GM21447 (cell line): ENCODE data around the gene WWTR1.

Experiments
- ATAC-seq: cut with Tn5 transposase; IDR thresholded peaks from one replicate; pipeline ENCODE4 v1.9.1; 2021; ENCODE audit not compliant: unreplicated experiment

WWTR1 gene

GRCh38 chr3:149475451-149476060 is 182.3 kb downstream of the WWTR1 start:
- no peak for ATAC-seq

- ATAC-seq, result no peak
Measured at GRCh38 chr3:149474250-149474817, 183.5 kb downstream of the WWTR1 start, which contains the start of gene TM4SF4. Gene TM4SF4, plus strand, starts transcription at chr3:149474697. Its CDS starts 181 bp downstream, at chr3:149474878.

- ATAC-seq, result no peak
Measured at GRCh38 chr3:149473357-149474249, 184.2 kb downstream of the WWTR1 start.

- no peak for ATAC-seq
Measured at GRCh38 chr3:149472030-149472797, 185.6 kb downstream of the WWTR1 start.

- no peak for ATAC-seq
Measured at GRCh38 chr3:149470381-149470780, 187.4 kb downstream of the WWTR1 start.

GRCh38 chr3:149468504-149469212 is 189.2 kb downstream of the WWTR1 start:
- peak; percentile 97 for ATAC-seq
